Activated CD4-positive, CD25-positive, alpha-beta regulatory T cell (primary cell): ENCODE data around the gene MAP3K14.

ENCODE experiments used
- DNase-seq, 4 experiments: peaks; one replicate each; lab custom pipeline; 2025; lab: John Stamatoyannopoulos, UW

Gene MAP3K14

GRCh38 chr17:45235416-45236281 lies 81.2 kb downstream of the MAP3K14 start:
- DNase-seq: peak; percentile 63 to 68 (median 66)

- peak in 1 of 4 experiments; percentile 40 for DNase-seq
Observed at GRCh38 chr17:45234641-45235415, 82.0 kb downstream of the MAP3K14 start.

- no peak for DNase-seq
Observed at GRCh38 chr17:45233423-45233924, 83.3 kb downstream of the MAP3K14 start.

GRCh38 chr17:45232514-45233422 lies 84.1 kb downstream of the MAP3K14 start:
- no peak for DNase-seq

GRCh38 chr17:45231481-45232116 lies 85.2 kb downstream of the MAP3K14 start:
- DNase-seq: no peak

- DNase-seq: no peak
Observed at GRCh38 chr17:45230787-45231480, 85.9 kb downstream of the MAP3K14 start.

- DNase-seq: no peak
Observed at GRCh38 chr17:45230410-45230786, 86.4 kb downstream of the MAP3K14 start.

- DNase-seq: no peak
Observed at GRCh38 chr17:45229681-45230409, 87.0 kb downstream of the MAP3K14 start.

- peak; percentile 47 to 60 (median 51) for DNase-seq
Observed at GRCh38 chr17:45228763-45229539, 87.9 kb downstream of the MAP3K14 start.

GRCh38 chr17:45227926-45228762 lies 88.7 kb downstream of the MAP3K14 start:
- DNase-seq: no peak

GRCh38 chr17:45227101-45227925 lies 89.5 kb downstream of the MAP3K14 start:
- DNase-seq: no peak

GRCh38 chr17:45226576-45226975 lies 90.2 kb downstream of the MAP3K14 start:
- no peak for DNase-seq

- DNase-seq: peak; percentile 80 to 97 (median 88)
Observed at GRCh38 chr17:45225964-45226530, 90.8 kb downstream of the MAP3K14 start.

- DNase-seq: no peak
Observed at GRCh38 chr17:45225051-45225700, 91.6 kb downstream of the MAP3K14 start.

GRCh38 chr17:45224671-45225050 lies 92.2 kb downstream of the MAP3K14 start:
- peak in 1 of 4 experiments; percentile 28 for DNase-seq
